ENCODE data around the gene RAB40C. TPM values are rescaled to one million over a fixed set of nuclear protein-coding genes. Genes with fewer than 3 reads are reported as not detected.

Gene RAB40C
- total and polyA plus RNA-seq, 9 of the 15 experiments (the other 6 are each of a cell fraction or from before 2014, with no cell fraction given), result 0.17 to 23.4 (median 8.7) TPM

DNA sequence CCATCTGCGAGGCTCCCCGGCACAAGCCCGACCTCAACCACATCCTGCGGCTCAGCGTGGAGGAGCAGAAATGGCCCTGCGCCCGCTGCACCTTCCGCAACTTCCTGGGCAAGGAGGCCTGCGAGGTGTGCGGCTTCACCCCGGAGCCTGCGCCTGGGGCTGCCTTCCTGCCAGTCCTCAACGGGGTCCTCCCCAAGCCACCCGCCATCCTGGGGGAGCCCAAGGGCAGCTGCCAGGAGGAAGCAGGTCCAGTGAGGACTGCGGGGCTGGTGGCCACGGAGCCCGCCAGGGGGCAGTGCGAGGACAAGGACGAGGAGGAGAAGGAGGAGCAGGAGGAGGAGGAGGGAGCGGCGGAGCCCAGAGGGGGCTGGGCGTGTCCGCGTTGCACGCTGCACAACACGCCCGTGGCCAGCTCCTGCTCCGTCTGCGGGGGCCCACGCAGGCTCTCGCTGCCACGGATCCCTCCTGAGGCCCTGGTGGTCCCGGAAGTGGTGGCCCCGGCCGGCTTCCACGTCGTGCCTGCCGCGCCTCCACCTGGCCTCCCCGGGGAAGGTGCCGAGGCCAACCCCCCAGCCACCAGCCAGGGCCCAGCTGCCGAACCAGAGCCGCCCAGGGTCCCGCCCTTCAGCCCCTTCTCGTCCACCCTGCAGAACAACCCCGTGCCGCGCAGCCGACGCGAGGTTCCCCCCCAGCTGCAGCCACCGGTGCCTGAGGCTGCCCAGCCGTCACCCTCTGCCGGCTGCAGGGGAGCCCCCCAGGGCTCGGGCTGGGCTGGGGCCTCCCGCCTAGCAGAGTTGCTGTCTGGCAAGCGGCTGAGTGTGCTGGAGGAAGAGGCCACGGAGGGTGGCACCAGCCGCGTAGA lies 42.7 kb upstream of the RAB40C start (continued):
- TF ChIP-seq, protein P1, sequence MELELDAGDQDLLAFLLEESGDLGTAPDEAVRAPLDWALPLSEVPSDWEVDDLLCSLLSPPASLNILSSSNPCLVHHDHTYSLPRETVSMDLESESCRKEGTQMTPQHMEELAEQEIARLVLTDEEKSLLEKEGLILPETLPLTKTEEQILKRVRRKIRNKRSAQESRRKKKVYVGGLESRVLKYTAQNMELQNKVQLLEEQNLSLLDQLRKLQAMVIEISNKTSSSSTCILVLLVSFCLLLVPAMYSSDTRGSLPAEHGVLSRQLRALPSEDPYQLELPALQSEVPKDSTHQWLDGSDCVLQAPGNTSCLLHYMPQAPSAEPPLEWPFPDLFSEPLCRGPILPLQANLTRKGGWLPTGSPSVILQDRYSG (tag; conservative IDR thresholded peaks at IDR 0.05; ENCODE audit: low read depth), result no peak
- TF ChIP-seq ESRRB (CRISPR knock-in tag; IDR thresholded peaks at IDR 0.05; ENCODE audit: borderline replicate concordance), result no peak
- TF ChIP-seq MXI1 (IDR thresholded peaks at IDR 0.05; ENCODE audit: low read depth, low read length), result no peak
- no peak for TF ChIP-seq CTBP1 (IDR thresholded peaks at IDR 0.05; ENCODE audit: borderline replicate concordance)
- no peak for TF ChIP-seq PHF8 (IDR thresholded peaks at IDR 0.05; ENCODE audit: borderline replicate concordance, low read length)
- TF ChIP-seq STAT5A (IDR thresholded peaks at IDR 0.05; ENCODE audit: borderline replicate concordance, low read length), result no peak
- TF ChIP-seq KDM2B (CRISPR knock-in tag; IDR thresholded peaks at IDR 0.05), result no peak
- TF ChIP-seq, protein P2, sequence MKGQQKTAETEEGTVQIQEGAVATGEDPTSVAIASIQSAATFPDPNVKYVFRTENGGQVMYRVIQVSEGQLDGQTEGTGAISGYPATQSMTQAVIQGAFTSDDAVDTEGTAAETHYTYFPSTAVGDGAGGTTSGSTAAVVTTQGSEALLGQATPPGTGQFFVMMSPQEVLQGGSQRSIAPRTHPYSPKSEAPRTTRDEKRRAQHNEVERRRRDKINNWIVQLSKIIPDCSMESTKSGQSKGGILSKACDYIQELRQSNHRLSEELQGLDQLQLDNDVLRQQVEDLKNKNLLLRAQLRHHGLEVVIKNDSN (CRISPR knock-in tag; IDR thresholded peaks at IDR 0.05), result no peak
- no peak for TF ChIP-seq ZNF75A (CRISPR knock-in tag; IDR thresholded peaks at IDR 0.05)
- no peak for TF ChIP-seq ZNF197 (CRISPR knock-in tag; IDR thresholded peaks at IDR 0.05; ENCODE audit: low read depth)
- TF ChIP-seq, protein P3, sequence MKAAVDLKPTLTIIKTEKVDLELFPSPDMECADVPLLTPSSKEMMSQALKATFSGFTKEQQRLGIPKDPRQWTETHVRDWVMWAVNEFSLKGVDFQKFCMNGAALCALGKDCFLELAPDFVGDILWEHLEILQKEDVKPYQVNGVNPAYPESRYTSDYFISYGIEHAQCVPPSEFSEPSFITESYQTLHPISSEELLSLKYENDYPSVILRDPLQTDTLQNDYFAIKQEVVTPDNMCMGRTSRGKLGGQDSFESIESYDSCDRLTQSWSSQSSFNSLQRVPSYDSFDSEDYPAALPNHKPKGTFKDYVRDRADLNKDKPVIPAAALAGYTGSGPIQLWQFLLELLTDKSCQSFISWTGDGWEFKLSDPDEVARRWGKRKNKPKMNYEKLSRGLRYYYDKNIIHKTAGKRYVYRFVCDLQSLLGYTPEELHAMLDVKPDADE (conservative IDR thresholded peaks at IDR 0.05; ENCODE audit: control insufficient read depth, low read depth, low read length), result no peak
- TF ChIP-seq, protein P4, sequence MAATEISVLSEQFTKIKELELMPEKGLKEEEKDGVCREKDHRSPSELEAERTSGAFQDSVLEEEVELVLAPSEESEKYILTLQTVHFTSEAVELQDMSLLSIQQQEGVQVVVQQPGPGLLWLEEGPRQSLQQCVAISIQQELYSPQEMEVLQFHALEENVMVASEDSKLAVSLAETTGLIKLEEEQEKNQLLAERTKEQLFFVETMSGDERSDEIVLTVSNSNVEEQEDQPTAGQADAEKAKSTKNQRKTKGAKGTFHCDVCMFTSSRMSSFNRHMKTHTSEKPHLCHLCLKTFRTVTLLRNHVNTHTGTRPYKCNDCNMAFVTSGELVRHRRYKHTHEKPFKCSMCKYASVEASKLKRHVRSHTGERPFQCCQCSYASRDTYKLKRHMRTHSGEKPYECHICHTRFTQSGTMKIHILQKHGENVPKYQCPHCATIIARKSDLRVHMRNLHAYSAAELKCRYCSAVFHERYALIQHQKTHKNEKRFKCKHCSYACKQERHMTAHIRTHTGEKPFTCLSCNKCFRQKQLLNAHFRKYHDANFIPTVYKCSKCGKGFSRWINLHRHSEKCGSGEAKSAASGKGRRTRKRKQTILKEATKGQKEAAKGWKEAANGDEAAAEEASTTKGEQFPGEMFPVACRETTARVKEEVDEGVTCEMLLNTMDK (IDR thresholded peaks at IDR 0.05; ENCODE audit: borderline replicate concordance, insufficient read depth, low read depth, low read length, poor library complexity, severe bottlenecking), result peak; percentile 27
